H1 (cell line): ENCODE data around the gene ACSF3. TPM values are rescaled to one million over a fixed set of nuclear protein-coding genes. Genes with fewer than 3 reads are reported as not detected.

Experiments used
- CBX5 ChIP-seq: fragments of 300-800, 300-1000 bp; sonication (generic); IDR thresholded peaks from 2 replicates; pipeline ENCODE4 v1.7.1; 2016; ENCODE audit warnings: antibody characterized with exemption, low read length, low read depth
- CREB1 ChIP-seq: IDR thresholded peaks from 2 replicates; pipeline ENCODE4 v1.6.1; 2012; ENCODE audit warnings: inconsistent platforms
- EP300 ChIP-seq, 2 experiments: IDR thresholded peaks; 1 replicate in 1 of 2; 2 replicates in 1 of 2; pipeline ENCODE4 v1.6.1; 2011 to 2012; ENCODE audit warnings: low read depth in 2 of 2, low read length in 2 of 2, mild to moderate bottlenecking in 2 of 2, borderline replicate concordance in 1 of 2, inconsistent platforms in 1 of 2, moderate library complexity in 1 of 2
- EZH2 ChIP-seq: fragments of 200-600 bp; sonication (generic); IDR thresholded peaks from 2 replicates; pipeline ENCODE4 v1.7.1; 2012; ENCODE audit warnings: low read depth, mild to moderate bottlenecking, moderate library complexity, low read length, inconsistent platforms; ENCODE audit not compliant: severe bottlenecking
- GABPA ChIP-seq: IDR thresholded peaks from 2 replicates; pipeline ENCODE4 v1.6.1; 2011; ENCODE audit warnings: mild to moderate bottlenecking, low read length, moderate library complexity, borderline replicate concordance; ENCODE audit not compliant: insufficient read depth
- GTF2F1 ChIP-seq: IDR thresholded peaks from 2 replicates; pipeline ENCODE4 v1.6.1; 2012; ENCODE audit warnings: low read depth, low read length, improper control_type of control experiment, borderline replicate concordance
- HDAC2 ChIP-seq, 2 experiments: fragments of 300-600 bp in 1 of 2; sonication (generic) in 1 of 2; IDR thresholded peaks; 2 replicates each; pipeline ENCODE4 v1.6.1; 2011 to 2012; ENCODE audit warnings: low read depth in 2 of 2, low read length in 2 of 2, mild to moderate bottlenecking in 2 of 2, moderate library complexity in 2 of 2, borderline replicate concordance in 1 of 2, inconsistent platforms in 1 of 2
- JUND ChIP-seq: IDR thresholded peaks from 2 replicates; pipeline ENCODE4 v1.6.1; 2011; ENCODE audit warnings: mild to moderate bottlenecking, improper control_type of control experiment, low read length
- NRF1 ChIP-seq: IDR thresholded peaks from 2 replicates; pipeline ENCODE4 v1.6.1; 2011; ENCODE audit warnings: mild to moderate bottlenecking, low read depth, low read length, improper control_type of control experiment
- RBBP5 ChIP-seq: IDR thresholded peaks from 2 replicates; pipeline ENCODE4 v1.7.1; 2012; ENCODE audit warnings: low read depth, mild to moderate bottlenecking, inconsistent platforms, low read length, moderate library complexity, borderline replicate concordance
- RNF2 ChIP-seq: fragments of 200-900, 300-1000 bp; sonication (generic); IDR thresholded peaks from 2 replicates; pipeline ENCODE4 v1.7.1; 2016; ENCODE audit warnings: borderline replicate concordance, low read depth, mild to moderate bottlenecking, antibody characterized with exemption, low read length; ENCODE audit not compliant: poor library complexity, severe bottlenecking; ENCODE audit errors: missing control alignments
- polyA plus RNA-seq, 7 experiments: library from polyadenylated mRNA; depleted of rRNA in 3 of 7; stranded (reverse) in 5 of 7; unstranded in 2 of 7; fragments of >200 nt in 5 of 7; fragments of 200-250 nt in 2 of 7; gene quantifications; 1 replicate in 5 of 7; 2 replicates in 1 of 7; 4 replicates in 1 of 7; pipeline versions ENCODE4 v1.2.1 to v1.2.3, GENCODE V29; 2011 to 2013; ENCODE audit warnings: missing spikeins in 2 of 7, mixed read lengths in 2 of 7
- total RNA-seq: library from RNA; stranded (reverse); fragmentation: NEBNext Ultra II Directional; extraction: Animal tissue kit (Norgen Biotek cat#: 25700); gene quantifications from 2 replicates; pipeline ENCODE4 v1.2.1, GENCODE V29; 2021
- TF ChIP-seq, protein P1 (sequence below): IDR thresholded peaks from 2 replicates; pipeline ENCODE4 v1.6.1; 2012; ENCODE audit warnings: inconsistent platforms
- TF ChIP-seq, protein P2 (sequence below): IDR thresholded peaks from 2 replicates; pipeline ENCODE4 v1.6.1; 2012; ENCODE audit warnings: low read length, inconsistent platforms

Gene ACSF3
- total and polyA plus RNA-seq, 2 of the 8 experiments (the other 6 are each of a cell fraction or from before 2014, with no cell fraction given) = 15.6 to 22.9 TPM

DNA sequence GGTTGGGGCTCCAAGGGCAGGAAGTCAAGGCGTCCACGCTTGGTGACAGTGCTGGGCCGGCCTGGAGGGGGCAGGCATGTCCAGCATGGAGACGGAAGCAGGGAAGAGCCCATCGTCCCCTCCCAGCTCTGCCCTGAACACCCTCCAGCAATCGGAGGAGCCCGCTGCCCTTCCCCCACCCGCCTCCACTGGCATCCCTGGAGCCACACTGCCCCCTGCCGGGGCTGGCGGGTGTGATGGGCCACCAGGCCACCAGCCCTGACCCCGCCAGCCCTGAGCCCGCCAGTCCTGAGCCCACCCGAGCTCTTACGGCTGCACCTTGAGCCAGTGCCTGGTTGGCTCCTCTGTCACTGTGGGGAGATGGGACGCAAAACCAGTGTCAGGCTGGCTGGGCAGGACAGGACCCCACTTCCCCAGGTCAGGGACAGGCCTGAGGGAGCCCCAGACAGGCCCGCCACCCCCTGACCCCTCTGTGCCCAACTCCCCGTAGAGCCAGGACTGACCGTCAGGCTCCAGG is 73.8 kb downstream of the ACSF3 start (continued):
- TF ChIP-seq HDAC2 (IDR thresholded peaks at IDR 0.05; ENCODE audit: borderline replicate concordance in 1 of 2, low read depth in 2 of 2, low read length in 2 of 2) (no peak), RBBP5 (no peak), CBX5 (no peak), EP300 (IDR thresholded peaks at IDR 0.05; ENCODE audit: borderline replicate concordance in 1 of 2, low read depth in 2 of 2, low read length in 2 of 2) (no peak), GTF2F1 (no peak), GABPA (peak; percentile 63; the same call in 1 of the 2 replicates), CREB1 (0 out of 2 replicates have a peak, but pooled peaks have one; percentile 13), JUND (peak; percentile 38; the same call in 1 of the 2 replicates), NRF1 (no peak), EZH2 (no peak), RNF2 (no peak)
- TF ChIP-seq, protein P1, sequence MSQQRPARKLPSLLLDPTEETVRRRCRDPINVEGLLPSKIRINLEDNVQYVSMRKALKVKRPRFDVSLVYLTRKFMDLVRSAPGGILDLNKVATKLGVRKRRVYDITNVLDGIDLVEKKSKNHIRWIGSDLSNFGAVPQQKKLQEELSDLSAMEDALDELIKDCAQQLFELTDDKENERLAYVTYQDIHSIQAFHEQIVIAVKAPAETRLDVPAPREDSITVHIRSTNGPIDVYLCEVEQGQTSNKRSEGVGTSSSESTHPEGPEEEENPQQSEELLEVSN = no peak
- TF ChIP-seq, protein P2, sequence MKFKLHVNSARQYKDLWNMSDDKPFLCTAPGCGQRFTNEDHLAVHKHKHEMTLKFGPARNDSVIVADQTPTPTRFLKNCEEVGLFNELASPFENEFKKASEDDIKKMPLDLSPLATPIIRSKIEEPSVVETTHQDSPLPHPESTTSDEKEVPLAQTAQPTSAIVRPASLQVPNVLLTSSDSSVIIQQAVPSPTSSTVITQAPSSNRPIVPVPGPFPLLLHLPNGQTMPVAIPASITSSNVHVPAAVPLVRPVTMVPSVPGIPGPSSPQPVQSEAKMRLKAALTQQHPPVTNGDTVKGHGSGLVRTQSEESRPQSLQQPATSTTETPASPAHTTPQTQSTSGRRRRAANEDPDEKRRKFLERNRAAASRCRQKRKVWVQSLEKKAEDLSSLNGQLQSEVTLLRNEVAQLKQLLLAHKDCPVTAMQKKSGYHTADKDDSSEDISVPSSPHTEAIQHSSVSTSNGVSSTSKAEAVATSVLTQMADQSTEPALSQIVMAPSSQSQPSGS = 0 out of 2 replicates have a peak, but pooled peaks have one; percentile 27
- TF ChIP-seq, all 59 proteins: peak for 17
